ENCODE measurements around the gene UTP15.

UTP15 gene

GRCh38 chr5:73596705-73597328, 31.3 kb downstream of the UTP15 start:
- no peak for DNase-seq (ENCODE audit: extremely low read depth, insufficient read length)
- Histone ChIP-seq H3K4me3 (replicated peaks; ENCODE audit: low read depth, low read length) (no peak overlapping the region), H3K27me3 (replicated peaks; ENCODE audit: control insufficient read depth, insufficient read depth, low read length) (no peaks in the 10 kb centered on the region), H3K36me3 (ENCODE audit: control insufficient read depth, insufficient read depth, low read length) (no peaks in the 10 kb centered on the region)
- TF ChIP-seq, protein P1, sequence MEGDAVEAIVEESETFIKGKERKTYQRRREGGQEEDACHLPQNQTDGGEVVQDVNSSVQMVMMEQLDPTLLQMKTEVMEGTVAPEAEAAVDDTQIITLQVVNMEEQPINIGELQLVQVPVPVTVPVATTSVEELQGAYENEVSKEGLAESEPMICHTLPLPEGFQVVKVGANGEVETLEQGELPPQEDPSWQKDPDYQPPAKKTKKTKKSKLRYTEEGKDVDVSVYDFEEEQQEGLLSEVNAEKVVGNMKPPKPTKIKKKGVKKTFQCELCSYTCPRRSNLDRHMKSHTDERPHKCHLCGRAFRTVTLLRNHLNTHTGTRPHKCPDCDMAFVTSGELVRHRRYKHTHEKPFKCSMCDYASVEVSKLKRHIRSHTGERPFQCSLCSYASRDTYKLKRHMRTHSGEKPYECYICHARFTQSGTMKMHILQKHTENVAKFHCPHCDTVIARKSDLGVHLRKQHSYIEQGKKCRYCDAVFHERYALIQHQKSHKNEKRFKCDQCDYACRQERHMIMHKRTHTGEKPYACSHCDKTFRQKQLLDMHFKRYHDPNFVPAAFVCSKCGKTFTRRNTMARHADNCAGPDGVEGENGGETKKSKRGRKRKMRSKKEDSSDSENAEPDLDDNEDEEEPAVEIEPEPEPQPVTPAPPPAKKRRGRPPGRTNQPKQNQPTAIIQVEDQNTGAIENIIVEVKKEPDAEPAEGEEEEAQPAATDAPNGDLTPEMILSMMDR (IDR thresholded peaks at IDR 0.05; ENCODE audit: insufficient read depth, low read length, poor library complexity, severe bottlenecking) = peak; percentile 69

DNA sequence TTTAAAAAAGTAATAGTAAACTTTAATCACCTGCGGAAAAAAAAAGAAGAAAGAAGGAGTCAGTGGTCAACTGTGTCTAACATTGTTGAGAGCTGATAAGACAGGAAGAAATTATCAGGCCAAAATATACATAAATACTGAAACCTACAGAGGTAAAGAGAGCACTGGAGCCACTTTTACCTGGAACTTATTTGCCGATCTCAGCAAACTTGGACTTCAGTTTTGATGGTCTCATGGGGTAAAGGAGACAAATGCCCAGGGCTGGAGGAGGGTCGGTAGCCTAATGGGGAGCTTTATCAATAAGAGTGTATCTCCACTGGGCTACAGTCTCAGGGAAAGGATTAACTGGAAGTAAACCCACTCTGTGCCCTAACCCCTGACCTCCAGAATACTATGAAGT, 33.8 kb downstream of the UTP15 start:
- TF ChIP-seq, protein P1 (IDR thresholded peaks at IDR 0.05; ENCODE audit: insufficient read depth, low read length, poor library complexity, severe bottlenecking) = no peak
- Histone ChIP-seq H3K4me3 (replicated peaks; ENCODE audit: low read depth, low read length) (no peak overlapping the region), H3K27me3 (replicated peaks; ENCODE audit: control insufficient read depth, insufficient read depth, low read length) (no peaks in the 10 kb centered on the region), H3K36me3 (ENCODE audit: control insufficient read depth, insufficient read depth, low read length) (no peaks in the 10 kb centered on the region)
- no peak for DNase-seq (ENCODE audit: extremely low read depth, insufficient read length)

- Histone ChIP-seq H3K27me3 (replicated peaks; ENCODE audit: control insufficient read depth, insufficient read depth, low read length) (no peaks in the 10 kb centered on the region), H3K4me3 (replicated peaks; ENCODE audit: low read depth, low read length) (no peak overlapping the region), H3K36me3 (ENCODE audit: control insufficient read depth, insufficient read depth, low read length) (no peaks in the 10 kb centered on the region)
- DNase-seq (ENCODE audit: extremely low read depth, insufficient read length) = no peak
- TF ChIP-seq, protein P1 (IDR thresholded peaks at IDR 0.05; ENCODE audit: insufficient read depth, low read length, poor library complexity, severe bottlenecking) = no peak
Observed at GRCh38 chr5:73603998-73604397, 38.5 kb downstream of the UTP15 start.

DNA sequence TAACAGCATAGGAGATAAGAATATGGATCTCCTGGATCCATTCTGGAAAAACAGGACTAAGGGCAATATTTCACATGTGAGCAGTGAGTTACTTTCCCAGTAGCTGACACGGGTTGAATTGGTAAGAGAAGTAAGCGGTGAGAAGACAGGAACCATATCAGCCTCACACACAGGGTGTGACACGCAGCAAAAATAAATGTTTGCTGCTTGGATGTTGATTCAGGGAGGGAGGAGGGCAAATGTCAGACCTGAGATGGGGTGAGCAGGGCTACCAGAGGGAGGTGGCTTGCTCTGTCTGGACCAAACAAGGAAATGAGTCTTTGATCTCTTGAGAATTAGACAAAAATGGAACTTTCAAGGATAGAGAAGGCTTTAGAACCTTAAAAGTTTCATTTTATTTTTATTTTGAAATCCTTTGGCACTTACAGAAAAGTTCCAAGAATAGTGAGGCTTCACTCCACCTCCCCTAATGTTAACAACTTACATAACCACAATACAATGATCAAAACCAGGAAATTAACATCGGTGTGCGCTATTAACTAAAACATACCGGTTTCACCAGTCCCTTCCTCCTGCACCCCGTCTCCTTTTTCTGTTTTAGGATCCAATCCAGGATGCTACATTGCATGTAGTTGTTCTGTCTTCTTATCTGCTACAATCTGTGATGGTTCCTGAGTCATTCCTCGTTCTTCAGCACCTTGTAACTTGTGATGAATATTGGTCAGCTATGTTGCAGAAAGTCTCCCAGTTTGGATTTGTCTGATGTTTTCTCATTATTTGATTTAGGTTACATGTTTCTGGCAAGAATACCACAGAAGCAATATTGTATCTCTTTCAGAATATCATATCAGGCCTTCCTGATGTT, 39.9 kb downstream of the UTP15 start:
- TF ChIP-seq, protein P1 (IDR thresholded peaks at IDR 0.05; ENCODE audit: insufficient read depth, low read length, poor library complexity, severe bottlenecking) = no peak
- H3K4me3 ChIP-seq (replicated peaks; ENCODE audit: low read depth, low read length) = no peak overlapping the region
- DNase-seq (ENCODE audit: extremely low read depth, insufficient read length) = no peak
- H3K36me3 ChIP-seq (ENCODE audit: control insufficient read depth, insufficient read depth, low read length) = no peaks in the 10 kb centered on the region
- H3K27me3 ChIP-seq (replicated peaks; ENCODE audit: control insufficient read depth, insufficient read depth, low read length) = no peaks in the 10 kb centered on the region

DNA sequence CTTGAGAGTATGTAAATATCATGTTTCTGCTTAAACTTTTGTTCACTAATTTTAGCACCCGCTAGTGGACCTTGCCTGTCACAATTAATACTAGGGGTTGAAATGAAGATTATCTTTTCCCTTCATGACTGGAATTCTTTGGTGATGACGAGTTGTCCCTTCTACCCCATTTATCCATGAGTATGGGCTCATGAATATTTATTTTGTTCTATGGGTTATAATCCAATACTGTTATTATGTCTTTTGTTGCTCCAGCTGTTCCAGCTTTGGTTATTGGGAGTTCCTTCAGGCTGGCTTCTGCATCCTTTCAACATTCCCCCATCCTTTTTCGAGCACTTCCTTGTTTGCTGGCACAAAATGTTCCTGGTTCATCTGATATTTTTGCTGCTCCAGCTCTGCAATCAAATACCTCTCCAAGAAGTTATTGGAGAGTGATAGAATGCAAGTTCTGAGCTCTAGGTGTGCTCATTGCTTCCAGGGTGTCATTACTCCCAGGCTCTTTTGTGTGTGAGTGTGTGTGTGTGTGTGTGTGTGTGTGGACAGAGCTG, 40.7 kb downstream of the UTP15 start:
- no peaks in the 10 kb centered on the region for H3K36me3 ChIP-seq (ENCODE audit: control insufficient read depth, insufficient read depth, low read length)
- no peak for DNase-seq (ENCODE audit: extremely low read depth, insufficient read length)
- no peaks in the 10 kb centered on the region for H3K27me3 ChIP-seq (replicated peaks; ENCODE audit: control insufficient read depth, insufficient read depth, low read length)
- TF ChIP-seq, protein P1 (IDR thresholded peaks at IDR 0.05; ENCODE audit: insufficient read depth, low read length, poor library complexity, severe bottlenecking) = no peak
- H3K4me3 ChIP-seq (replicated peaks; ENCODE audit: low read depth, low read length) = no peak overlapping the region
